Prostate gland (tissue), 2 donors: ENCODE data around the gene INO80B. TPM values are rescaled to one million over a fixed set of nuclear protein-coding genes. Genes with fewer than 3 reads are reported as not detected.

Source experiments
- DNase-seq: peaks from one replicate; pipeline ENCODE4 v3.0.0-alpha.2; 2019; ENCODE audit warnings: low spot score
- H3K27ac ChIP-seq, 2 donors: fragments of 200-600 bp; sonication (generic); 2 replicates each; pipeline ENCODE4 v1.5.1; 2017 to 2019
- H3K27me3 ChIP-seq: fragments of 200-600 bp; sonication (generic); replicated peaks from 2 replicates; pipeline ENCODE4 v1.5.1; 2019; ENCODE audit not compliant: insufficient read depth
- H3K36me3 ChIP-seq, 2 donors: fragments of 200-600 bp; sonication (generic); 1 replicate in 1 of 2; 2 replicates in 1 of 2; pipeline versions ENCODE4 v1.5.1 to v1.8.1; 2017 to 2019
- H3K4me1 ChIP-seq: fragments of 200-600 bp; sonication (generic); replicated peaks from 2 replicates; pipeline ENCODE4 v1.5.1; 2019
- H3K4me3 ChIP-seq, 2 donors: fragments of 200-600 bp; sonication (generic); 2 replicates each; pipeline ENCODE4 v1.5.1; 2017 to 2019
- H3K9me3 ChIP-seq: fragments of 200-600 bp; sonication (generic); 2 replicates; pipeline ENCODE4 v1.5.1; 2017
- POLR2A ChIP-seq: fragments of 450-650 bp; IDR thresholded peaks from one replicate; pipeline ENCODE4 v1.6.1; 2016; ENCODE audit warnings: antibody characterized with exemption, mild to moderate bottlenecking
- POLR2AphosphoS5 ChIP-seq: sonication (generic); formaldehyde crosslinking; IDR thresholded peaks from one replicate; pipeline ENCODE4 v1.6.1; 2017; ENCODE audit warnings: antibody characterized with exemption
- WGBS: methylation state at CpG from one replicate; pipeline ENCODE4 v1.1.5; 2018; 5-methylcytosine and 5-hydroxymethylcytosine counted together
- intact Hi-C: fragments of 100-400 bp; cut with DNase I; formaldehyde crosslinking; loops from one replicate; pipeline ENCODE4 v1.14.2; 2022
- total RNA-seq, 2 donors: library from RNA; depleted of rRNA; stranded (reverse); fragments of >200 nt; gene quantifications; one replicate each; pipeline ENCODE4 v1.1.0, GENCODE V29; 2016
- TF ChIP-seq, protein P1 (sequence below), 4 experiments: fragments of 200-600 bp in 2 of 4; fragments of 450-650 bp in 2 of 4; sonication (generic) in 2 of 4; IDR thresholded peaks; 1 replicate in 3 of 4; 2 replicates in 1 of 4; pipeline ENCODE4 v1.5.1; 2016 to 2019; ENCODE audit warnings: antibody characterized with exemption in 4 of 4, mild to moderate bottlenecking in 2 of 4, moderate library complexity in 2 of 4

INO80B gene
- total RNA-seq, 2 donors from 2014 or later: 28.3 to 46.7 TPM

DNA sequence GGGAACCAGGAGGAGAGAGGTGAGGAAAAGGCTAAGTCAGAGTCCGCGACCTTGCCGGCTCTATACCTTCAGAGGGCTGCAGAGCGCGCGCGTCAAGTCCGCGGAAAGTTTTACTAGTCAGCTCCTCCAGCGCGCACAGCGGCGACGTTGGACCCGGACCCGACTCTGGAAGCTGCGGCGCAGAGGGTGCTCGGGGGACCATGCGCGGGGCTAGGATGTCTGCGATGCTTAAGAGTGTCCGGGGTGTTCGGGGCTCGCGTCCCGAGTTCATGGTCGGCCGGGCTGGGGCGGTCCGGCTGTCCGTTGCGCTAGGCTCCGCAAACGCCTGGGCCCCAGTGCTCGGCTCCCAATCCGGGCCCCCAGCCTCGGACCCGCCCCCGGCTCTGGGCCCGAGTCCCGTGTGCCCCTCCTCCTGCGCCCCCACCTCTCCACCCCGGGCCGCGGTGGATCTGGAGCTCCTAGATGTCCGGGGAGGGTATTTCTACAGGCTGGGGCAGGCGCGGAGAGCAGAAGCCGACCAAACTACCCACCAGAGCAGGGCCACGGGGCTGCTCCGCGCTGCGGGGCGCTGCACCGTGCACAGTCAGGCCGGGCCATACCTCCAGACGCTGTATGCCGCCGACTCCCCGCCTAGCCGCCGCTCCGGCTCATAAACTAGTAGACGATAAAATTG is 44.5 kb downstream of the INO80B start, which contains the start of gene LBX2:
LBX2 (minus strand) TSS at position 337 of the 673 bp plus-strand sequence; CDS start at position 271, 66 bp downstream.
- Histone ChIP-seq H3K4me3 (peak within 1 kb of the TSS in 1 of 2 donors; percentile 3), H3K36me3 (no peaks in the 10 kb centered on the region), H3K9me3 (no peaks in the 10 kb centered on the region), H3K4me1 (no peaks in the 10 kb centered on the region), H3K27ac (no peak within 1 kb of the TSS), H3K27me3 (peaks cover 20% of the 10 kb centered on the region)
- TF ChIP-seq POLR2AphosphoS5 (no peak), POLR2A (no peak)
- TF ChIP-seq, protein P1, sequence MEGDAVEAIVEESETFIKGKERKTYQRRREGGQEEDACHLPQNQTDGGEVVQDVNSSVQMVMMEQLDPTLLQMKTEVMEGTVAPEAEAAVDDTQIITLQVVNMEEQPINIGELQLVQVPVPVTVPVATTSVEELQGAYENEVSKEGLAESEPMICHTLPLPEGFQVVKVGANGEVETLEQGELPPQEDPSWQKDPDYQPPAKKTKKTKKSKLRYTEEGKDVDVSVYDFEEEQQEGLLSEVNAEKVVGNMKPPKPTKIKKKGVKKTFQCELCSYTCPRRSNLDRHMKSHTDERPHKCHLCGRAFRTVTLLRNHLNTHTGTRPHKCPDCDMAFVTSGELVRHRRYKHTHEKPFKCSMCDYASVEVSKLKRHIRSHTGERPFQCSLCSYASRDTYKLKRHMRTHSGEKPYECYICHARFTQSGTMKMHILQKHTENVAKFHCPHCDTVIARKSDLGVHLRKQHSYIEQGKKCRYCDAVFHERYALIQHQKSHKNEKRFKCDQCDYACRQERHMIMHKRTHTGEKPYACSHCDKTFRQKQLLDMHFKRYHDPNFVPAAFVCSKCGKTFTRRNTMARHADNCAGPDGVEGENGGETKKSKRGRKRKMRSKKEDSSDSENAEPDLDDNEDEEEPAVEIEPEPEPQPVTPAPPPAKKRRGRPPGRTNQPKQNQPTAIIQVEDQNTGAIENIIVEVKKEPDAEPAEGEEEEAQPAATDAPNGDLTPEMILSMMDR (IDR thresholded peaks at IDR 0.05): no peak
- WGBS: 6% methylated on average over 64 of the region's 65 CpGs
- no peak for DNase-seq
- intact Hi-C loops: no loop called here

DNA sequence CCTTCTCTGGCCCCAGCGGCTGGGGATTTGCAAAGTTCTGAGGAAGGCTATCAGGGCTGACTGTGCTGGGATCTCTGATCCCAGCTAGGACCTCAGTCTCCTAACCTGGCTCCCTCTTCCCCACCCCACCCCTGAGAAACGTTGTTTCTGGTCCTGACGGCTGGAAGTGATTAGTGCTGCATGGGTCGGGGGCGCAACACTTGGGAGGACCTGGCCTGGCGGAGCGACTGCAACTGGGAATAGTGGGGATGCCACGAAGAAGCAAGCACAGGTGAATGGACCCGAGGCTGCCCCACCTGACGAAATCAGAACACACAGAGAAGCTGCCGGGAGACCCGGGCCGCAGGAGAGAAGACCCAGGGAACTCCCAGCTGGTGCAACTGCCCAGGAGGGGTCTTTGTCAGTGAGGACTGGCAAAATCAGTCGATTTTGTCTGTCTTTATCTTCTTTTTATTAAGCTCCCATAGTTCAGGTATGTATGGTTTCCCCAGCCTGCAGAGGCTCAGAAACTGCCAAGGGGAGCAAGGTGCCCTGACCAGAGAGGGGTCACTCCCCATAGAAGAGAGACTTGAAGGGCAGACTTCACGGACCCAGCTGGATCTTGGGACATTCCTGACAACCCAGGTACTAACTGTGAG is 45.2 kb downstream of the INO80B start:
- intact Hi-C loops: no loop called here
- Histone ChIP-seq H3K4me3 (no peak overlapping the region), H3K27me3 (peaks cover 20% of the 10 kb centered on the region), H3K9me3 (no peaks in the 10 kb centered on the region), H3K36me3 (peaks cover 0 to 4% of the 10 kb centered on the region in 2 donors), H3K27ac (no peak overlapping the region), H3K4me1 (no peaks in the 10 kb centered on the region)
- TF ChIP-seq, protein P1 (IDR thresholded peaks at IDR 0.05): no peak
- TF ChIP-seq POLR2AphosphoS5 (no peak), POLR2A (no peak)
- no peak for DNase-seq
- 66% methylated on average over 15 of the region's 15 CpGs for WGBS

DNA sequence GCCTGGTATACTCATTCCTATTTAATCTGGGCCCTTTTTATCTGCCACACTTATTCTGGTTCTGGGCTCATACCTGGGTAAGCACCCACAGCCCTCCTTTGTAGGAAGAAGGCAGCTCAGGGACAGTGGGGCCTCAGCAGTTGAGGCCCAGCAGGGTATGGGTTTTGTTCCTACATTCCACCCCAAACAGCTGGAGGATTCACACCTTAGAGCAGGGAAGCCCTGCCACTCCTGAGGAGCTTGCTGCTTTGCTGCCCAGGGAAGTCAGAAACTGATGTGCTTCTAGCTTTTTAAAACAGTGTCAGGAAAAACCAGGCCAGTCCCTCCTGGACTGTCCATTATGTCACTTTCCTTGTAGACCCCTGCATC is 45.7 kb downstream of the INO80B start:
- Histone ChIP-seq H3K27me3 (peaks cover 20% of the 10 kb centered on the region), H3K4me3 (no peak overlapping the region), H3K27ac (no peak overlapping the region), H3K4me1 (no peaks in the 10 kb centered on the region), H3K9me3 (no peaks in the 10 kb centered on the region), H3K36me3 (peaks cover 0 to 9% of the 10 kb centered on the region in 2 donors)
- no peak for DNase-seq
- intact Hi-C loops: no loop called here
- no peak for TF ChIP-seq POLR2A
- TF ChIP-seq, protein P1 (IDR thresholded peaks at IDR 0.05): no peak
- no peak for TF ChIP-seq POLR2AphosphoS5

DNA sequence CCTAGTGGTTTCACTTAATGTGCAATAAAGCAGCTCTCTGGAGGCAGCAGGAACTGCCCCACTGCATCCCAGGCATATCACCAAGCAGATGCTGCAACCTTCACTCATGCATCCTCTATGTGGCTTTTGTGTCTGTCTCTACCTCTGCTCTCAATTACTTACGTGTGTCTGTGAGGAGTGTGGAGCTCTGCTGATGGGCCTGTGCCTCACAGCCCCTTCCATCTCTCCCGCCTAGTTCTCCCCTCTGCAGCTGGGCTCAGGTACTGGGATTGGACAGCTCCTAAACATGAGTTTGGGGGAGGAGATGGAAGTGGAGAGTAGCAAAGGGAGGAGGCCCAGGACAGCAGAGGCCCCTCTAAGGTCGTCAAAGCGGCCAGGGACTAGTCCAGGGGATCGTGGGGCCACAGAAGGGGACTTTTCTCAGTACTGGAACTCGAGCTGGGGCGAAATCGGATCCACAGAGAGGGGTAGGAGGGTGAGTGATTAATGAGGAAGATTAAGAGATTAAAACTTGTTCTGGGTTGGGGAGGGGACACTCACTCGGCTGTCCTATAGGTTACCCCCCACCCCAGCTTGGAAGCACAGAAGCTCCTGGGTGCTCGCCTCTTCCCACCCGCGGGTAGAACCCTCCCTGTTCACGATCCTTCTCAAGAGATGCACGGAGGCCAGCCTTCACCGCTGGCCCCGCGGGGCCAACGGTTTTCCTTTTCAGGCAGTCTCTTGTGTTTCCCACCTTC is 46.6 kb downstream of the INO80B start:
- Histone ChIP-seq H3K4me3 (no peak overlapping the region), H3K27ac (no peak overlapping the region), H3K9me3 (no peaks in the 10 kb centered on the region), H3K4me1 (peaks cover 9% of the 10 kb centered on the region), H3K36me3 (peaks cover 0 to 12% of the 10 kb centered on the region in 2 donors), H3K27me3 (peaks cover 20% of the 10 kb centered on the region)
- TF ChIP-seq POLR2AphosphoS5: no peak
- no peak for TF ChIP-seq POLR2A
- TF ChIP-seq, protein P1 (IDR thresholded peaks at IDR 0.05): no peak
- WGBS: 77% methylated on average over 18 of the region's 18 CpGs
- intact Hi-C loops: no loop called here
- no peak for DNase-seq
